Thyroid gland (tissue), 4 donors: ENCODE results near the gene CIB2. TPM values are rescaled to one million over a fixed set of nuclear protein-coding genes. Genes with fewer than 3 reads are reported as not detected.

Experiments
- DNase-seq, 2 donors: peaks; one replicate each; pipeline ENCODE4 v3.0.0-alpha.2; 2019
- H3K27ac ChIP-seq, 3 donors: fragments of 200-600 bp; sonication (generic); 1 replicate in 2 of 3; 2 replicates in 1 of 3; pipeline ENCODE4 v1.5.1; 2016 to 2019; ENCODE audit warnings: mild to moderate bottlenecking in 1 of 3, moderate library complexity in 1 of 3
- H3K27me3 ChIP-seq: fragments of 200-600 bp; sonication (generic); one replicate; pipeline ENCODE4 v1.5.1; 2019
- H3K36me3 ChIP-seq, 2 donors: fragments of 200-600 bp; sonication (generic); one replicate each; pipeline ENCODE4 v1.5.1; 2016 to 2019
- H3K4me1 ChIP-seq, 2 donors: fragments of 200-600 bp; sonication (generic); one replicate each; pipeline ENCODE4 v1.5.1; 2017 to 2019
- H3K4me3 ChIP-seq, 3 donors: fragments of 200-600 bp; sonication (generic); replicated peaks in 1 of 3; 1 replicate in 2 of 3; 2 replicates in 1 of 3; pipeline ENCODE4 v1.5.1; 2016; ENCODE audit warnings: mild to moderate bottlenecking in 1 of 3
- H3K9me3 ChIP-seq: fragments of 200-600 bp; sonication (generic); one replicate; pipeline ENCODE4 v1.5.1; 2017
- POLR2A ChIP-seq, 2 donors: fragments of 450-650 bp; IDR thresholded peaks; one replicate each; pipeline ENCODE4 v1.6.1; 2017; ENCODE audit warnings: antibody characterized with exemption in 2 of 2, mild to moderate bottlenecking in 2 of 2, moderate library complexity in 1 of 2
- WGBS, 2 donors: methylation state at CpG; one replicate each; pipeline ENCODE4 v1.1.5; 2017; 5-methylcytosine and 5-hydroxymethylcytosine counted together
- intact Hi-C: fragments of 100-400 bp; cut with DNase I; formaldehyde crosslinking; loops from one replicate; pipeline ENCODE4 v1.15.1; 2023
- total RNA-seq, 4 donors: library from RNA; depleted of rRNA; stranded (reverse); fragments of >200 nt; gene quantifications; one replicate each; pipeline ENCODE4 v1.2.3, GENCODE V29; 2016
- TF ChIP-seq, protein P1 (sequence below), 6 experiments: fragments of 200-600 bp in 3 of 6; fragments of 450-650 bp in 3 of 6; sonication (generic) in 3 of 6; IDR thresholded peaks; one replicate each; pipeline ENCODE4 v1.5.1; 2016 to 2019; ENCODE audit warnings: antibody characterized with exemption in 6 of 6, mild to moderate bottlenecking in 2 of 6, inconsistent platforms in 1 of 6, moderate library complexity in 1 of 6

CIB2 gene
- total RNA-seq, 4 donors from 2014 or later, result 4.1 to 7.5 (median 4.9) TPM

DNA sequence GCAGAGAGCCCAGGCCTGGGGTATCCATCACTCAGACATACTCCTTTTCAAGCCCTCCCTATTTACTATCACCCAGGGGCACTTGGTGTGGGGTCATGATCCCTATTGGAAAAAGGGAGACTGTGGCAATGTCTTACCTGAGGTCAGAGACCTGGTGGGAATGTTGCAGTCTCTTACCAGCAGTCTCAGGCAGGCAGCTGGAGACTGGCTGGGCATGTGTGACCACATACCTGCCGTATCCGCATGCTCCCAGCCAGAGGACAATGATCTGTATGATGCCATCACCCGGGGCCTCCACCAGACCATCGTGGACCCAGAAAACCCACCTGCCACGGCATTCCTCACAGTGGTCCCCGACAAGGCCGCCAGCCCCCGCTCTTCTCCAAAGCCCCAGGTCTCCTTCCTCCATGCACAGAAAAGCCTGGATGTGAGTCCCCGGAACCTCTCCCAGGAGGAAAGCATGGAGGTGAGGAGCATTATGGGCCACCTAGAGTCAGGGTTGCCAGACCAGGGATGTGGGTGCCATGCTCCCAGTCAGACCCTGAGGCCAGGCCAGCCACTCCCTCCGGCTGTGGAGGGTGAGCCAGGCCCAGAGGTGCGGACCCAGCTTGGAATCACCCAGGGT, 33.0 kb downstream of the CIB2 start:
- Histone ChIP-seq H3K27ac (no peak overlapping the region), H3K4me1 (no peaks in the 10 kb centered on the region), H3K9me3 (no peaks in the 10 kb centered on the region), H3K36me3 (no peaks in the 10 kb centered on the region), H3K27me3 (no peaks in the 10 kb centered on the region), H3K4me3 (no peak overlapping the region)
- WGBS, 2 donors, result 93 to 97% methylated on average over 3 to 11 of the region's 11 CpGs
- intact Hi-C loops, result no loop called here
- TF ChIP-seq, protein P1, sequence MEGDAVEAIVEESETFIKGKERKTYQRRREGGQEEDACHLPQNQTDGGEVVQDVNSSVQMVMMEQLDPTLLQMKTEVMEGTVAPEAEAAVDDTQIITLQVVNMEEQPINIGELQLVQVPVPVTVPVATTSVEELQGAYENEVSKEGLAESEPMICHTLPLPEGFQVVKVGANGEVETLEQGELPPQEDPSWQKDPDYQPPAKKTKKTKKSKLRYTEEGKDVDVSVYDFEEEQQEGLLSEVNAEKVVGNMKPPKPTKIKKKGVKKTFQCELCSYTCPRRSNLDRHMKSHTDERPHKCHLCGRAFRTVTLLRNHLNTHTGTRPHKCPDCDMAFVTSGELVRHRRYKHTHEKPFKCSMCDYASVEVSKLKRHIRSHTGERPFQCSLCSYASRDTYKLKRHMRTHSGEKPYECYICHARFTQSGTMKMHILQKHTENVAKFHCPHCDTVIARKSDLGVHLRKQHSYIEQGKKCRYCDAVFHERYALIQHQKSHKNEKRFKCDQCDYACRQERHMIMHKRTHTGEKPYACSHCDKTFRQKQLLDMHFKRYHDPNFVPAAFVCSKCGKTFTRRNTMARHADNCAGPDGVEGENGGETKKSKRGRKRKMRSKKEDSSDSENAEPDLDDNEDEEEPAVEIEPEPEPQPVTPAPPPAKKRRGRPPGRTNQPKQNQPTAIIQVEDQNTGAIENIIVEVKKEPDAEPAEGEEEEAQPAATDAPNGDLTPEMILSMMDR (IDR thresholded peaks at IDR 0.05), result no peak
- TF ChIP-seq POLR2A (IDR thresholded peaks at IDR 0.05), result no peak
- DNase-seq, result no peak

DNA sequence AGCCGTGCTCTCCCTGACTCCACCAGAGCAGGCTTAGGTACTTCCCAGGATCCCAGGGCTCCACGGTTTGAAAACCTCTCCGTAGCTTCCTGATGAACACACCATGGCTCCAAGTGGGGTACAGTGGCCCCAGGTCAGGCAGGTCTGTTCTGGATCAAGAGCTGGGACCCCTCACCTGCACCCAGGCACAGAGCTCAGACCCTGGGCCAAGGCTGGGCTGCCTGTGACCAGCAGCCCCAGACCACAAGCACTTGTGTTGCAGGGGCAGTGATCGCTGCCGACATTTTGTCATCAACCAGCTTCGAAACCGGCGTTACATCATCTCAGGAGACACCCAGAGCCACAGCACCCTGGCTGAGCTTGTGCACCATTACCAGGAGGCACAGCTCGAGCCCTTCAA, 33.6 kb downstream of the CIB2 start:
- TF ChIP-seq POLR2A (IDR thresholded peaks at IDR 0.05), result no peak
- TF ChIP-seq, protein P1 (IDR thresholded peaks at IDR 0.05), result no peak

DNA sequence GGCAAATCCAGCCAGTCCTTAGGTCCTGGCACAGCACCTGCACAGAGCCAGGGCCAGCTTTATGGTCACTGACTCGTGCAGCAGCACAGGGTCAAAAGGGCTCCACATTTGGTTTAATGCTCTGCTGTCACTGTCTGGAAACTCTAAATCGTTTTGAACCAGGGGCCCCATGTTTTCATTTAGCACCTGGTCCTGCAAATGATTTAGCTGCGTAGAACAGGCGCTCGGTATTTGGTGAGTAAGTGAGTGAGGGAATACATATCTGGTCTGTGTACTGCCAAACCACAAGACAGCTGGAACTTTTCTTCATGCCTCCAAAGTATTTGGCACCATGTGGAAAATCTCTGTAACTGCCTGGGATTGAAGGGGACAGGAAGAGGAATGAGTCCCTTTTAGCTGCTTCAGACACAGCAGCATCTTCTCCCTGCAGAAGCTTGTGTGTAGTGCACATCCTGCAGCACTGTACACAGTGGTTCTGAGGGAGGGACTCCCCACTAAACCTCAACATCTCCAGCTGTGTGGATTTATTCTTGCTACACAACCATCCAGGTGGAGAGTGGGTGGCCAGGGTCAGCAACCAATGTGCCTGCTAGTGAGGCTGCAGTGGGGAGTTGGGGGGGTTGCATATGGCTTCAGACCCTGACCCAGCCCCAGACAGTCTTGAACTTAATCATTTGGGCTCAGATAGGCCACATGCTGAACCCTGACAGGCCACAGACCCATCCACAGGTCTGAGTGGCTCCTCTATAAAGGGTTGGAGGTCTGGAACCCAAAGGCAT, 37.8 kb downstream of the CIB2 start:
- TF ChIP-seq, protein P1 (IDR thresholded peaks at IDR 0.05), result no peak
- no peak for TF ChIP-seq POLR2A (IDR thresholded peaks at IDR 0.05)
- Histone ChIP-seq H3K36me3 (no peaks in the 10 kb centered on the region), H3K4me3 (no peak overlapping the region), H3K27ac (no peak overlapping the region), H3K4me1 (peaks cover 0 to 11% of the 10 kb centered on the region in 2 donors), H3K9me3 (no peaks in the 10 kb centered on the region), H3K27me3 (no peaks in the 10 kb centered on the region)
- 58 to 63% methylated on average over 5 of the region's 5 CpGs for whole genome bisulfite sequencing, 2 donors
- no peak for DNase-seq
- intact Hi-C loops, result no loop called here

More for the DNA sequence above, 33.6 kb downstream of the CIB2 start:
- H3K4me3 ChIP-seq, result no peak overlapping the region
- intact Hi-C loops, result no loop called here
- no peaks in the 10 kb centered on the region for H3K9me3 ChIP-seq
- 87 to 88% methylated on average over 8 to 9 of the region's 9 CpGs for WGBS, 2 donors
- H3K27ac ChIP-seq, result no peak overlapping the region
- H3K36me3 ChIP-seq, result no peaks in the 10 kb centered on the region
- H3K27me3 ChIP-seq, result no peaks in the 10 kb centered on the region
- DNase-seq, result no peak
- H3K4me1 ChIP-seq, result peaks cover 0 to under 1% of the 10 kb centered on the region in 2 donors

DNA sequence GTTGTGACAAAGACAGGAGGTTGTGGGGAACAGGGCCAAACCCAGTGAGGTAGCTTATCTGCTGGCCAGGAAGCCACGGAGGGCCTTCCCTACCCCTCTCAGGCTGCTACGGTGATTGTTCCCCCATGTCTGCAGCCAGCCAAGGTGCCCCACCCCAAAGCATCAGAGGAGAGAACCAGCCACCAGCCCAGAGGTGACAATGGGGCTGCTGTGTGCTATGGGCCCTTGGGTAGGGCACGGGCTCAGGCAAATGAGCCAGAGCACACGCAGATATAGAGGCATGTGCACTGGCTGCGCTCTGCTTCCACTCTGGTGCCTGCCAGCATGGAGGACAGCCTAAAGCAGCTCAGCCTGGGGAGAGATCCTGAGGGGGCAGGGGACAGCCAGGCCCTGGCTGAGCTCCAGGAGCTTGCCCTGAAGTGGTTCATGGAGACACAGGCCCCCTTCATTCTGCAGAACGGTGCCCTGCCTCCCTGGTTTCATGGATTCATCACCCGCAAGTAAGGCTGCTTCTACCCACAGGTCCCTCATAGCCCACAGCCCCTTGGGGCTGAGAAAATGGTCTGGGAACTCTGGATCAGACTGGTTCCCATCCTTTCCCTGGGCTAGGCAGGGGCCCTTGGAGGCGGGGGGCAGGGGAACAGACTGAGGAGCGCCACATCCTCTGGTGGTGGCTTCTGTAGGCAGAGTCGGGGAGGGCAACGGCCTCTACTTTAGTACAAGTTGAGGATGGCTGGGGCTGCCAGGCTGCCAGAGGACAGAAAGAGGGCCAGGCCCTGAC, 38.8 kb downstream of the CIB2 start, which contains the start of gene SH2D7:
Gene SH2D7 (plus strand): TSS at position 301 of the 781 bp plus-strand sequence. CDS start 24 bp downstream, at position 325.
- peaks cover 0 to 11% of the 10 kb centered on the region in 2 donors for H3K4me1 ChIP-seq
- no peaks in the 10 kb centered on the region for H3K27me3 ChIP-seq
- H3K9me3 ChIP-seq, result no peaks in the 10 kb centered on the region
- intact Hi-C loops, result no loop called here
- H3K27ac ChIP-seq, result no peak within 1 kb of the TSS
- DNase-seq, result peak; percentile 29 to 35
- H3K4me3 ChIP-seq, result no peak within 1 kb of the TSS
- WGBS, 2 donors, result 70 to 78% methylated on average over 6 to 10 of the region's 11 CpGs
- TF ChIP-seq, protein P1 (IDR thresholded peaks at IDR 0.05), result no peak
- no peak for TF ChIP-seq POLR2A (IDR thresholded peaks at IDR 0.05)
- H3K36me3 ChIP-seq, result no peaks in the 10 kb centered on the region
